ENCODE measurements around the gene TNC. TPM values are rescaled to one million over a fixed set of nuclear protein-coding genes. Genes with fewer than 3 reads are reported as not detected.
A peak's percentile ranks its signal among the peaks of the same experiment; 100 is the strongest.

Gene TNC
- total RNA-seq, 1 donor from 2014 or later = 18.7 TPM

- no peak overlapping the region for H3K27ac ChIP-seq
- H3K36me3 ChIP-seq = no peaks in the 10 kb centered on the region
- TF ChIP-seq POLR2A (IDR thresholded peaks at IDR 0.05) (no peak), CTCF (IDR thresholded peaks at IDR 0.05) (no peak), POLR2AphosphoS5 (IDR thresholded peaks at IDR 0.05; ENCODE audit: insufficient read depth in 1 of 2, low read depth in 1 of 2) (no peak)
- no peak for DNase-seq (ENCODE audit: extremely low spot score in 2 of 2)
- intact Hi-C loops (cut with DNase I) = no loop called here
- no peaks in the 10 kb centered on the region for H3K9me3 ChIP-seq
- H3K4me3 ChIP-seq = peak overlapping the region in 1 of 2 donors; percentile 41
- peaks cover 47% of the 10 kb centered on the region for H3K4me1 ChIP-seq
- no peaks in the 10 kb centered on the region for H3K27me3 ChIP-seq
Observed at GRCh38 chr9:115116421-115117284, 1.3 kb downstream of the TNC start.

GRCh38 chr9:115115924-115116323 is 2.0 kb downstream of the TNC start:
- intact Hi-C loops (cut with DNase I) = no loop called here
- H3K4me1 ChIP-seq = peaks cover 41% of the 10 kb centered on the region
- no peaks in the 10 kb centered on the region for H3K9me3 ChIP-seq
- no peak for TF ChIP-seq POLR2AphosphoS5 (IDR thresholded peaks at IDR 0.05; ENCODE audit: insufficient read depth in 1 of 2, low read depth in 1 of 2)
- TF ChIP-seq POLR2A (IDR thresholded peaks at IDR 0.05) = no peak
- TF ChIP-seq CTCF (IDR thresholded peaks at IDR 0.05) = no peak
- DNase-seq (ENCODE audit: extremely low spot score in 2 of 2) = no peak
- no peak overlapping the region for H3K27ac ChIP-seq
- H3K36me3 ChIP-seq = no peaks in the 10 kb centered on the region
- no peaks in the 10 kb centered on the region for H3K27me3 ChIP-seq
- H3K4me3 ChIP-seq = peak overlapping the region in 1 of 2 donors; percentile 41

- DNase-seq (ENCODE audit: extremely low spot score in 2 of 2) = no peak
- Histone ChIP-seq H3K4me3 (no peak overlapping the region), H3K27ac (no peak overlapping the region), H3K27me3 (no peaks in the 10 kb centered on the region), H3K36me3 (no peaks in the 10 kb centered on the region), H3K9me3 (no peaks in the 10 kb centered on the region), H3K4me1 (peaks cover 35% of the 10 kb centered on the region)
- TF ChIP-seq POLR2AphosphoS5 (IDR thresholded peaks at IDR 0.05; ENCODE audit: insufficient read depth in 1 of 2, low read depth in 1 of 2) (no peak), CTCF (IDR thresholded peaks at IDR 0.05) (no peak), POLR2A (IDR thresholded peaks at IDR 0.05) (no peak)
- intact Hi-C loops (cut with DNase I) = no loop called here
Observed at GRCh38 chr9:115115117-115115880, 2.7 kb downstream of the TNC start.

GRCh38 chr9:115114546-115114945 is 3.4 kb downstream of the TNC start:
- Histone ChIP-seq H3K4me3 (no peak overlapping the region), H3K27ac (no peak overlapping the region), H3K9me3 (no peaks in the 10 kb centered on the region), H3K4me1 (peaks cover 35% of the 10 kb centered on the region), H3K36me3 (no peaks in the 10 kb centered on the region), H3K27me3 (no peaks in the 10 kb centered on the region)
- intact Hi-C loops (cut with DNase I) = no loop called here
- no peak for DNase-seq (ENCODE audit: extremely low spot score in 2 of 2)
- TF ChIP-seq POLR2AphosphoS5 (IDR thresholded peaks at IDR 0.05; ENCODE audit: insufficient read depth in 1 of 2, low read depth in 1 of 2) = no peak
- TF ChIP-seq POLR2A (IDR thresholded peaks at IDR 0.05) = no peak
- no peak for TF ChIP-seq CTCF (IDR thresholded peaks at IDR 0.05)

Data from vagina (tissue), 2 donors.